ENCODE results near the gene XCL1.
A peak's percentile ranks its signal among the peaks of the same experiment; 100 is the strongest.

The XCL1 gene

GRCh38 chr1:168623003-168623828 is 46.8 kb downstream of the XCL1 start:
- in situ Hi-C loops (cut with MboI; ENCODE audit: low pct_unique_long_range_greater_than_20kb, low sequenced_read_pairs), result loop anchor here (25.0 kb wide), 2 partner anchors 489 to 739 kb away; partner anchors contain the start of genes ATP1B1, BLZF1 and NME7

GRCh38 chr1:168623831-168624230 is 47.4 kb downstream of the XCL1 start:
- in situ Hi-C loops (cut with MboI; ENCODE audit: low pct_unique_long_range_greater_than_20kb, low sequenced_read_pairs), result loop anchor here (25.0 kb wide), 2 partner anchors 488 to 738 kb away; partner anchors contain the start of genes ATP1B1, BLZF1 and NME7
- DNase-seq, result no peak

More at GRCh38 chr1:168623003-168623828, 46.8 kb downstream of the XCL1 start:
- DNase-seq, result peak; percentile 17

- in situ Hi-C loops (cut with MboI; ENCODE audit: low pct_unique_long_range_greater_than_20kb, low sequenced_read_pairs), result no loop called here
- DNase-seq, result peak; percentile 19
Observed at GRCh38 chr1:168626326-168626725, 49.9 kb downstream of the XCL1 start.

DNA sequence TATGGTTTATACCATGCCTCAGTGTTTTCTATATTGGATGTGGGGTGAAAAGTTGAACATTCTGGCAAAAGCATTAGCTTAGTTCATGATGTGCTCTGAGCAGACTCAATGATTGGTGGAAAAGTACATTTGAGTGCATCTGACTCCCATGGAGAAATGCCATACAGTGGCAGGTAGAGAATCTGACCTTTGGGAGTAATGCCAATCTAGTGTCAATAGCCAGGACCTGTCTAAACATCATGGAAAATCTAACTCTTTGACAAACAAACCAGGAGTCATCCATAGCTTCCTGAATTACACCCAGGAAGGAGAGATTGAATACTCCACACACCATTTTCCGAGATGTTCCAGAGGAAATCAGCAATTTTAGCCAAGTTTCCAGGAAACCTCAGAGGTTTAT is 51.0 kb downstream of the XCL1 start:
- in situ Hi-C loops (cut with MboI; ENCODE audit: low pct_unique_long_range_greater_than_20kb, low sequenced_read_pairs), result no loop called here
- no peak for DNase-seq

- in situ Hi-C loops (cut with MboI; ENCODE audit: low pct_unique_long_range_greater_than_20kb, low sequenced_read_pairs), result no loop called here
Observed at GRCh38 chr1:168628807-168629206, 52.4 kb downstream of the XCL1 start.

GRCh38 chr1:168629466-168629865 is 53.1 kb downstream of the XCL1 start:
- in situ Hi-C loops (cut with MboI; ENCODE audit: low pct_unique_long_range_greater_than_20kb, low sequenced_read_pairs), result no loop called here
- DNase-seq, result no peak

More at GRCh38 chr1:168628807-168629206, 52.4 kb downstream of the XCL1 start:
- DNase-seq, result no peak
